ENCODE data around the gene HOXB7. TPM values are rescaled to one million over a fixed set of nuclear protein-coding genes. Genes with fewer than 3 reads are reported as not detected.

The HOXB7 gene
- total and polyA plus RNA-seq, 4 donors: 0.08 to 0.31 (median 0.27) TPM

DNA sequence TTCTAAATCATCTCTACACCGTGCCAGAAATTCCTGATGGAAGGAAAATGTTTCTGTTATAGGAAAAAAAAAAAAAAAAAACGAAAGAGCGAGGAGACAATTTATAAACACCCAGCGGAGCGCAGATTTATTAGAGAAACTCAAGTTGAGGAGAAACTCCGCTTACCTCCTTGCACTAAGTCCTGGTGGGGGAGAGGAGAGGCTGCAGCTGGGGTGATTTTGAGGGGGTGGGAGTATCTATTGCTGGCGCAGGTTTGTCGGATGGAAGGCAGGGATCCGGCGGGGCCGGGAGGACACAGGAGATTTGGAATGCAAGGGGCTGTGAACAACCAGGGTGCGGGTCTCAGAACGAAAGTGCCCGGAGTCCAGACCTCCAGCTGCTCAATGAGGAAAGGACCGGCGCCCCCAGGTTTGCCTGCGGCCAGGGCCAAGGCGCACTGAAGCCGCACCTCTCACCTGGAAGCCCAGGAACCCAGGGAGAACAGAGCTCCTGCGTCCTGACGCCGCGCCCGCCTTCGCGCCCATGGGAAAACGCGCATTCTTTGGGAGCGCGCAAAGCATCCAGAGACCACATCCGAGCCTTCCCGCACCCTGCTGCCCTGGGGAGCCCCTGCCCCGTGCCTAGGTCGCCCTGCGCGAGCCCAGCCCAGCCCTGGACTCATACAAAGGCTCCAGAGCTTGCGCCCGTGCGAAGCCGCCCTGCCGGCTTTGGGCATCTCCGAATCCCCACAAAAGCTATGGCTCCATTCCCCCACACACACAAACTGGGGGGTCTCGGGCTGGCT is 6.8 kb upstream of the HOXB7 start:
- H3K9ac ChIP-seq (ENCODE audit: low read depth in 1 of 2, low read length in 2 of 2): no peak overlapping the region
- H3K36me3 ChIP-seq (ENCODE audit: control insufficient read depth in 4 of 4, insufficient read depth in 3 of 4, low read depth in 1 of 4, low read length in 3 of 4): no peaks in the 10 kb centered on the region
- TF ChIP-seq ZBTB33 (IDR thresholded peaks at IDR 0.05) (no peak), HNF4G (IDR thresholded peaks at IDR 0.05) (no peak), EGR1 (IDR thresholded peaks at IDR 0.05; ENCODE audit: low read depth in 2 of 2) (no peak), MAX (IDR thresholded peaks at IDR 0.05) (no peak), HNF4A (conservative IDR thresholded peaks at IDR 0.05) (no peak), RXRA (IDR thresholded peaks at IDR 0.05) (no peak), SP1 (IDR thresholded peaks at IDR 0.05) (no peak), GABPA (IDR thresholded peaks at IDR 0.05 in 1 of 2, conservative IDR thresholded peaks at IDR 0.05 in 1 of 2) (no peak), CTCF (IDR thresholded peaks at IDR 0.05; ENCODE audit: low read depth, low read length, missing input control) (no peak), FOXA2 (IDR thresholded peaks at IDR 0.05) (no peak), YY1 (IDR thresholded peaks at IDR 0.05) (no peak), JUND (IDR thresholded peaks at IDR 0.05) (no peak)
- TF ChIP-seq, protein P1, sequence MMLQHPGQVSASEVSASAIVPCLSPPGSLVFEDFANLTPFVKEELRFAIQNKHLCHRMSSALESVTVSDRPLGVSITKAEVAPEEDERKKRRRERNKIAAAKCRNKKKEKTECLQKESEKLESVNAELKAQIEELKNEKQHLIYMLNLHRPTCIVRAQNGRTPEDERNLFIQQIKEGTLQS (IDR thresholded peaks at IDR 0.05): no peak
- H3K4me1 ChIP-seq (ENCODE audit: control insufficient read depth in 4 of 4, insufficient read depth in 4 of 4, low read length in 3 of 4): peaks cover 0 to 16% (median 4%) of the 10 kb centered on the region in 4 donors
- peaks cover 11 to 45% (median 32%) of the 10 kb centered on the region in 4 donors for H3K27me3 ChIP-seq (ENCODE audit: control insufficient read depth in 4 of 4, insufficient read depth in 4 of 4, low read length in 3 of 4)
- no peak overlapping the region for H3K4me3 ChIP-seq (ENCODE audit: low read depth in 1 of 3, low read length in 3 of 3)
- H3K9me3 ChIP-seq (ENCODE audit: control insufficient read depth in 4 of 4, low read length in 3 of 4): no peaks in the 10 kb centered on the region
- WGBS: 8% methylated on average over 43 of the region's 43 CpGs
- no peak for DNase-seq (ENCODE audit: low spot score)
- no peak overlapping the region for H3K27ac ChIP-seq (ENCODE audit: low read depth in 1 of 2, low read length in 2 of 2)

DNA sequence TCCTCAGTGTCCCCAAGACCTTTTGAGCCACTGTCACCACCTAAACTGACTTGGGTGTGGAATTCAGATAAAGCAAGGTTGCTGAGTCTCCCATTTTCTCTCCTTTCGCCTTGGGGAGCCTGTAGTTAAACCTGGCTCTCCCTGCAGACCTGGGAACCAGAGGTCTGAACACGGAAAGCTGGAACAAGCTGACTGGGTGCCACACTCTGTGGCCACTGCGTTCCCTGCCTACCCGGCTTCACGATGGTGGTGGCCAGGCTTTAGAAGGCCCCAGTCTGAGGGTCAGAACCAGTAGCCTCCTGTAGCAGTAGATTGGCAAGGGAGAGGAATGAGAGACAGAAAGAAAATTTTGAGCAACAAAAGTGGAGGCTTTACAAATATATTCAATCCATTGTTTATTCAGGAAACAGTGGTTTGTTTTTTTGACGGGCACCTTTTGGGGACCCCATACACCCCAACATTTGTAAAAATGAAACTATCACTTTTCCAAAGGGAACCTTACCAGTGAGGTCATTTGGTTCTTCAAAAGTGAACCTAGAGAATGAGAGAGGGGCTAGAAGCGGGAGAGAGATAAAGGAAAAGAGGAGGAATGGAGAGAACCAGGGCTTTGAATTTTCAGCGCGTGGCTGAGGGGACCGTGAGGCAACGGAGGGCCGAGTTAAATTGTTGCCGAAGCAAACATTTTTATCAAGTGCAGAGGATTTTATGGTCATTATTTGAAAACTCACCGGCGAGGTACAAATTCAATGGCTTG is 6.1 kb upstream of the HOXB7 start:
- TF ChIP-seq, protein P2, sequence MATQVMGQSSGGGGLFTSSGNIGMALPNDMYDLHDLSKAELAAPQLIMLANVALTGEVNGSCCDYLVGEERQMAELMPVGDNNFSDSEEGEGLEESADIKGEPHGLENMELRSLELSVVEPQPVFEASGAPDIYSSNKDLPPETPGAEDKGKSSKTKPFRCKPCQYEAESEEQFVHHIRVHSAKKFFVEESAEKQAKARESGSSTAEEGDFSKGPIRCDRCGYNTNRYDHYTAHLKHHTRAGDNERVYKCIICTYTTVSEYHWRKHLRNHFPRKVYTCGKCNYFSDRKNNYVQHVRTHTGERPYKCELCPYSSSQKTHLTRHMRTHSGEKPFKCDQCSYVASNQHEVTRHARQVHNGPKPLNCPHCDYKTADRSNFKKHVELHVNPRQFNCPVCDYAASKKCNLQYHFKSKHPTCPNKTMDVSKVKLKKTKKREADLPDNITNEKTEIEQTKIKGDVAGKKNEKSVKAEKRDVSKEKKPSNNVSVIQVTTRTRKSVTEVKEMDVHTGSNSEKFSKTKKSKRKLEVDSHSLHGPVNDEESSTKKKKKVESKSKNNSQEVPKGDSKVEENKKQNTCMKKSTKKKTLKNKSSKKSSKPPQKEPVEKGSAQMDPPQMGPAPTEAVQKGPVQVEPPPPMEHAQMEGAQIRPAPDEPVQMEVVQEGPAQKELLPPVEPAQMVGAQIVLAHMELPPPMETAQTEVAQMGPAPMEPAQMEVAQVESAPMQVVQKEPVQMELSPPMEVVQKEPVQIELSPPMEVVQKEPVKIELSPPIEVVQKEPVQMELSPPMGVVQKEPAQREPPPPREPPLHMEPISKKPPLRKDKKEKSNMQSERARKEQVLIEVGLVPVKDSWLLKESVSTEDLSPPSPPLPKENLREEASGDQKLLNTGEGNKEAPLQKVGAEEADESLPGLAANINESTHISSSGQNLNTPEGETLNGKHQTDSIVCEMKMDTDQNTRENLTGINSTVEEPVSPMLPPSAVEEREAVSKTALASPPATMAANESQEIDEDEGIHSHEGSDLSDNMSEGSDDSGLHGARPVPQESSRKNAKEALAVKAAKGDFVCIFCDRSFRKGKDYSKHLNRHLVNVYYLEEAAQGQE (IDR thresholded peaks at IDR 0.05): no peak
- no peak for TF ChIP-seq MAX (IDR thresholded peaks at IDR 0.05)
- TF ChIP-seq GABPA (IDR thresholded peaks at IDR 0.05 in 1 of 2, conservative IDR thresholded peaks at IDR 0.05 in 1 of 2): no peak
- TF ChIP-seq HNF4G (IDR thresholded peaks at IDR 0.05): no peak
- no peak for TF ChIP-seq SP1 (IDR thresholded peaks at IDR 0.05)
- Histone ChIP-seq H3K27ac (ENCODE audit: low read depth in 1 of 2, low read length in 2 of 2) (no peak overlapping the region), H3K36me3 (ENCODE audit: control insufficient read depth in 4 of 4, insufficient read depth in 3 of 4, low read depth in 1 of 4, low read length in 3 of 4) (no peaks in the 10 kb centered on the region), H3K9me3 (ENCODE audit: control insufficient read depth in 4 of 4, low read length in 3 of 4) (no peaks in the 10 kb centered on the region), H3K4me1 (ENCODE audit: control insufficient read depth in 4 of 4, insufficient read depth in 4 of 4, low read length in 3 of 4) (peaks cover 0 to 18% (median 4%) of the 10 kb centered on the region in 4 donors), H3K27me3 (ENCODE audit: control insufficient read depth in 4 of 4, insufficient read depth in 4 of 4, low read length in 3 of 4) (peaks cover 11 to 42% (median 32%) of the 10 kb centered on the region in 4 donors), H3K9ac (ENCODE audit: low read depth in 1 of 2, low read length in 2 of 2) (no peak overlapping the region), H3K4me3 (ENCODE audit: low read depth in 1 of 3, low read length in 3 of 3) (no peak overlapping the region)
- DNase-seq (ENCODE audit: low spot score): no peak
- WGBS: 14% methylated on average over 15 of the region's 15 CpGs

Data from liver (tissue), 9 donors.